ENCODE data around the gene NLRP6.
"Not testable (repeated sequence)": the region's sequence is repeated elsewhere in the genome, so short reads cannot be mapped to it uniquely, and the experiment has no call there.

Gene NLRP6

DNA sequence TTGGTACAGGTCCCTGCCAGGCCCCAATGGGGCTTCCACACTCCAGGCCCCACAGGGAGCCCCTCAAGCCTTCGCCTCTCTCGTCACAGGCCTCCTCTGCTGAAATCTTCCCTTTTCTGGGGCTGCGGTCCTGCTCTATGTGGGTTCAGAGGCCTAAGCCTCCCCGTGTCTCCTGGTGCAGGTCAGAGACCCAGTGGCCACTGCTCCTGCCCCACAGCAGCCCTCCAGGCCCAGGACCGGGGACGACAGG lies 48.3 kb downstream of the NLRP6 start:
- Histone ChIP-seq H3K36me3 (ENCODE audit: control insufficient read depth, insufficient read depth, low read length) (no peaks in the 10 kb centered on the region), H3K4me2 (ENCODE audit: low read length) (no peak overlapping the region), H3K79me2 (ENCODE audit: control insufficient read depth, insufficient read depth, low read length) (no peaks in the 10 kb centered on the region), H3K4me3 (ENCODE audit: low read length) (no peak overlapping the region), H2BK5ac (ENCODE audit: low read length) (peak overlapping the region; percentile 13), H4K5ac (ENCODE audit: low read length) (no peak overlapping the region), H3K4me1 (ENCODE audit: control insufficient read depth, low read depth, low read length) (peaks cover 5% of the 10 kb centered on the region), H2AK5ac (ENCODE audit: low read length) (no peak overlapping the region), H3K23ac (ENCODE audit: low read length) (no peak overlapping the region), H2BK15ac (replicated peaks; ENCODE audit: low read depth) (no peak overlapping the region), H3K4ac (ENCODE audit: low read depth, low read length) (peak overlapping the region; percentile 81), H3K9ac (ENCODE audit: low read length) (no peak overlapping the region), H3K27me3 (ENCODE audit: insufficient read depth, low read length, poor library complexity) (no peaks in the 10 kb centered on the region), H3K18ac (ENCODE audit: low read length) (peak overlapping the region; percentile 65), H2BK120ac (ENCODE audit: low read depth, low read length) (peak overlapping the region; percentile 2), H3K27ac (ENCODE audit: low read depth, low read length) (no peak overlapping the region), H3K79me1 (ENCODE audit: low read length) (no peaks in the 10 kb centered on the region), H4K8ac (ENCODE audit: low read depth, low read length) (no peak overlapping the region), H3K56ac (ENCODE audit: low read length) (peak overlapping the region; percentile 76)
- no CpG with 5 or more reads among the region's 6 CpGs for WGBS (ENCODE audit: extremely low coverage, insufficient coverage, low lambda C conversion rate)
- DNase-seq: no peak

DNA sequence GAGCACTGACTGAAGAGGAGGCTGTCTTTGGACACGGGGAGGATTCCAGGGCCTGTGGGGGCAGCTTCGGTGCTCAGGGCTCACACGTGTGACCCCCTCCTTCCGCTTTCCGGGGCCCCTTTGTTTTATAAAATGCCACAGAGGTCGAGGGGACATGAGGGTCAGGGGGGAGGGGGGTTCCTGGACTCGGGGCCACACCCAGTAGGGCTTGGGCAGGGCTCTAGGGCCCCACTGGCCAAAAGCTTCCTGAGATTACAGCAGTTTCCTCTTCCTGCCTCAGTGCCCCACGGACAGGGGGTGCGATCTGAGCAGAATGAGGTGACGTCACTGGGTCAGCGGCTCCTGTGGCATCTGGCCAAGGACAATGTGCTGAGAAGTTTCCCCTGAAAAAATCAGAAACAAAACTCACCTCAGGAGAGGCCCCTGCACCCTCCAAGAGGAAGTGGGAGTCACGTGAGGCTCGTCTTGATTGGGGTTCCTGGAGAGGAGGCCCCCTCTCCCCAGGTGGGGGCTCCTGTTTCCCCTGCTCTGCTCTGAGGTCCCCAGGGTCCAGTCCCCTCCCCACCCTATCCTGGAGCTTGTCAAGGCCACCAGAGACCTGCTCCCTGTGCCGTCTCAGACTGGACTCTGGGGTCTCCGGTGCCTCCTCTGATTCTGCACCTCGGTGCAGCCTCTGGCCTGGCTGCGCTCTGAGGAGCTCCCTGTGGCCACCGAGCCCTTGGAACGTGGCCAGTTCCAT lies 48.8 kb downstream of the NLRP6 start:
- WGBS (ENCODE audit: extremely low coverage, insufficient coverage, low lambda C conversion rate): no CpG with 5 or more reads among the region's 19 CpGs
- H2BK15ac ChIP-seq (replicated peaks; ENCODE audit: low read depth): no peak overlapping the region
- no peak overlapping the region for H4K8ac ChIP-seq (ENCODE audit: low read depth, low read length)
- H2BK5ac ChIP-seq (ENCODE audit: low read length): peak overlapping the region; percentile 13
- peak overlapping the region; percentile 76 for H3K56ac ChIP-seq (ENCODE audit: low read length)
- H3K4me2 ChIP-seq (ENCODE audit: low read length): no peak overlapping the region
- H3K4me3 ChIP-seq (ENCODE audit: low read length): no peak overlapping the region
- peaks cover 5% of the 10 kb centered on the region for H3K4me1 ChIP-seq (ENCODE audit: control insufficient read depth, low read depth, low read length)
- peak overlapping the region; percentile 81 for H3K4ac ChIP-seq (ENCODE audit: low read depth, low read length)
- H2AK5ac ChIP-seq (ENCODE audit: low read length): no peak overlapping the region
- peak overlapping the region; percentile 2 for H2BK120ac ChIP-seq (ENCODE audit: low read depth, low read length)
- H4K5ac ChIP-seq (ENCODE audit: low read length): no peak overlapping the region
- no peak for DNase-seq
- no peaks in the 10 kb centered on the region for H3K79me1 ChIP-seq (ENCODE audit: low read length)
- H3K18ac ChIP-seq (ENCODE audit: low read length): peak overlapping the region; percentile 65
- H3K79me2 ChIP-seq (ENCODE audit: control insufficient read depth, insufficient read depth, low read length): no peaks in the 10 kb centered on the region
- peak overlapping the region; percentile 6 for H3K9ac ChIP-seq (ENCODE audit: low read length)
- no peaks in the 10 kb centered on the region for H3K27me3 ChIP-seq (ENCODE audit: insufficient read depth, low read length, poor library complexity)
- no peaks in the 10 kb centered on the region for H3K36me3 ChIP-seq (ENCODE audit: control insufficient read depth, insufficient read depth, low read length)
- no peak overlapping the region for H3K23ac ChIP-seq (ENCODE audit: low read length)
- H3K27ac ChIP-seq (ENCODE audit: low read depth, low read length): no peak overlapping the region

- Histone ChIP-seq H2AK5ac (ENCODE audit: low read length) (no peak overlapping the region), H3K27ac (ENCODE audit: low read depth, low read length) (no peak overlapping the region), H3K4me3 (ENCODE audit: low read length) (no peak overlapping the region), H3K4me2 (ENCODE audit: low read length) (no peak overlapping the region), H3K79me2 (ENCODE audit: control insufficient read depth, insufficient read depth, low read length) (no peaks in the 10 kb centered on the region), H3K79me1 (ENCODE audit: low read length) (no peaks in the 10 kb centered on the region), H3K27me3 (ENCODE audit: insufficient read depth, low read length, poor library complexity) (no peaks in the 10 kb centered on the region), H3K23ac (ENCODE audit: low read length) (no peak overlapping the region), H3K4ac (ENCODE audit: low read depth, low read length) (no peak overlapping the region), H4K8ac (ENCODE audit: low read depth, low read length) (no peak overlapping the region), H2BK5ac (ENCODE audit: low read length) (no peak overlapping the region), H4K5ac (ENCODE audit: low read length) (no peak overlapping the region), H3K56ac (ENCODE audit: low read length) (no peak overlapping the region), H2BK15ac (replicated peaks; ENCODE audit: low read depth) (no peak overlapping the region), H3K36me3 (ENCODE audit: control insufficient read depth, insufficient read depth, low read length) (no peaks in the 10 kb centered on the region), H3K4me1 (ENCODE audit: control insufficient read depth, low read depth, low read length) (peaks cover 5% of the 10 kb centered on the region), H3K9ac (ENCODE audit: low read length) (no peak overlapping the region), H3K18ac (ENCODE audit: low read length) (no peak overlapping the region), H2BK120ac (ENCODE audit: low read depth, low read length) (no peak overlapping the region)
- WGBS (ENCODE audit: extremely low coverage, insufficient coverage, low lambda C conversion rate): no CpG with 5 or more reads among the region's 3 CpGs
- no peak for DNase-seq
Measured at GRCh38 chr11:327581-327923, 49.3 kb downstream of the NLRP6 start.

DNA sequence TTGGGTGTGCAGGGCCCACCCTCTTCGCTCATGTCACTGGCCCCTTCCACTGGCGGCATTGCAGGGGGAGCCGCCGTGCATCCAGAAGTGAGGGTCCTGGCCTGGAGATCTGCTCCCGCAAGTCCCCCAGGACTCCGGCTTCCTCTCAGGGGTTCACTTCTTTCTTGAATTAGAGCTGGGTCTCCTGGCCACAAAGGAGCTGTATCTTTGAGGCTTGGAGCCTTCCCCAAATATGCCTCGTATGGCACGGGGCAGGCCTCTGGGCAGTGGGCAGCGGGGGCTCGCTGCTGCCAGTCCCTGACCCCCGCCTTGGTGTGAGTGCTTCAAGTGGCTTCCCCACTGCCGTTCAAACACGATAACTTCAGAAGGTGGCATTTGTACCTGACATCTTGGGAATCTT lies 49.8 kb downstream of the NLRP6 start:
- DNase-seq: no peak
- H2BK15ac ChIP-seq (replicated peaks; ENCODE audit: low read depth): no peak overlapping the region
- H3K4me1 ChIP-seq (ENCODE audit: control insufficient read depth, low read depth, low read length): peaks cover 5% of the 10 kb centered on the region
- no peak overlapping the region for H3K23ac ChIP-seq (ENCODE audit: low read length)
- no peaks in the 10 kb centered on the region for H3K36me3 ChIP-seq (ENCODE audit: control insufficient read depth, insufficient read depth, low read length)
- no peak overlapping the region for H3K4ac ChIP-seq (ENCODE audit: low read depth, low read length)
- no peak overlapping the region for H3K4me3 ChIP-seq (ENCODE audit: low read length)
- H3K79me2 ChIP-seq (ENCODE audit: control insufficient read depth, insufficient read depth, low read length): no peaks in the 10 kb centered on the region
- H3K27me3 ChIP-seq (ENCODE audit: insufficient read depth, low read length, poor library complexity): no peaks in the 10 kb centered on the region
- H4K8ac ChIP-seq (ENCODE audit: low read depth, low read length): no peak overlapping the region
- no peaks in the 10 kb centered on the region for H3K79me1 ChIP-seq (ENCODE audit: low read length)
- no peak overlapping the region for H3K9ac ChIP-seq (ENCODE audit: low read length)
- WGBS (ENCODE audit: extremely low coverage, insufficient coverage, low lambda C conversion rate): no CpG with 5 or more reads among the region's 13 CpGs
- no peak overlapping the region for H2AK5ac ChIP-seq (ENCODE audit: low read length)
- no peak overlapping the region for H4K5ac ChIP-seq (ENCODE audit: low read length)
- no peak overlapping the region for H2BK120ac ChIP-seq (ENCODE audit: low read depth, low read length)
- H3K18ac ChIP-seq (ENCODE audit: low read length): no peak overlapping the region
- no peak overlapping the region for H3K4me2 ChIP-seq (ENCODE audit: low read length)
- H3K27ac ChIP-seq (ENCODE audit: low read depth, low read length): no peak overlapping the region
- no peak overlapping the region for H2BK5ac ChIP-seq (ENCODE audit: low read length)
- H3K56ac ChIP-seq (ENCODE audit: low read length): no peak overlapping the region

GRCh38 chr11:328516-329100 lies 50.4 kb downstream of the NLRP6 start:
- H2AK5ac ChIP-seq (ENCODE audit: low read length); H4K5ac ChIP-seq (ENCODE audit: low read length); H3K18ac ChIP-seq (ENCODE audit: low read length); H3K36me3 ChIP-seq (ENCODE audit: control insufficient read depth, insufficient read depth, low read length); DNase-seq; H3K4ac ChIP-seq (ENCODE audit: low read depth, low read length); H3K23ac ChIP-seq (ENCODE audit: low read length); H2BK5ac ChIP-seq (ENCODE audit: low read length); H3K27ac ChIP-seq (ENCODE audit: low read depth, low read length); H2BK15ac ChIP-seq (replicated peaks; ENCODE audit: low read depth); H3K56ac ChIP-seq (ENCODE audit: low read length); H3K4me1 ChIP-seq (ENCODE audit: control insufficient read depth, low read depth, low read length); H4K8ac ChIP-seq (ENCODE audit: low read depth, low read length); H3K79me1 ChIP-seq (ENCODE audit: low read length); H3K27me3 ChIP-seq (ENCODE audit: insufficient read depth, low read length, poor library complexity); H3K4me3 ChIP-seq (ENCODE audit: low read length); H3K4me2 ChIP-seq (ENCODE audit: low read length); H3K79me2 ChIP-seq (ENCODE audit: control insufficient read depth, insufficient read depth, low read length); H2BK120ac ChIP-seq (ENCODE audit: low read depth, low read length); H3K9ac ChIP-seq (ENCODE audit: low read length): not testable (repeated sequence)
- WGBS (ENCODE audit: extremely low coverage, insufficient coverage, low lambda C conversion rate): no CpG with 5 or more reads among the region's 15 CpGs

- Histone ChIP-seq H3K27me3 (ENCODE audit: insufficient read depth, low read length, poor library complexity) (no peaks in the 10 kb centered on the region), H2BK15ac (replicated peaks; ENCODE audit: low read depth) (no peak overlapping the region), H3K18ac (ENCODE audit: low read length) (no peak overlapping the region), H2BK5ac (ENCODE audit: low read length) (no peak overlapping the region), H2BK120ac (ENCODE audit: low read depth, low read length) (no peak overlapping the region), H3K79me2 (ENCODE audit: control insufficient read depth, insufficient read depth, low read length) (no peaks in the 10 kb centered on the region), H3K27ac (ENCODE audit: low read depth, low read length) (no peak overlapping the region), H3K56ac (ENCODE audit: low read length) (no peak overlapping the region), H3K4me3 (ENCODE audit: low read length) (no peak overlapping the region), H4K5ac (ENCODE audit: low read length) (no peak overlapping the region), H3K36me3 (ENCODE audit: control insufficient read depth, insufficient read depth, low read length) (no peaks in the 10 kb centered on the region), H3K4me2 (ENCODE audit: low read length) (no peak overlapping the region), H3K4me1 (ENCODE audit: control insufficient read depth, low read depth, low read length) (peaks cover 8% of the 10 kb centered on the region), H2AK5ac (ENCODE audit: low read length) (no peak overlapping the region), H3K23ac (ENCODE audit: low read length) (no peak overlapping the region), H3K79me1 (ENCODE audit: low read length) (no peaks in the 10 kb centered on the region), H3K4ac (ENCODE audit: low read depth, low read length) (no peak overlapping the region), H4K8ac (ENCODE audit: low read depth, low read length) (no peak overlapping the region), H3K9ac (ENCODE audit: low read length) (no peak overlapping the region)
- WGBS (ENCODE audit: extremely low coverage, insufficient coverage, low lambda C conversion rate): no CpG with 5 or more reads among the region's 2 CpGs
- DNase-seq: no peak
Measured at GRCh38 chr11:329886-330253, 51.7 kb downstream of the NLRP6 start.

Measured in mesendoderm (in vitro differentiated cells).